Measurements from ENCODE around the gene CCDC190.

- TF ChIP-seq CTCF (optimal IDR thresholded peaks at IDR 0.05 in 1 of 3, IDR thresholded peaks at IDR 0.05 in 1 of 3, conservative IDR thresholded peaks at IDR 0.05 in 1 of 3; ENCODE audit: extremely low read depth in 1 of 3, insufficient read depth in 2 of 3, low read length in 3 of 3) (no peak), EZH2 (IDR thresholded peaks at IDR 0.05; ENCODE audit: low read length) (no peak)
Observed at GRCh38 chr1:162823771-162824525, 37.0 kb downstream of the CCDC190 start.
